ENCODE data around the gene RAB40B.

DNA sequence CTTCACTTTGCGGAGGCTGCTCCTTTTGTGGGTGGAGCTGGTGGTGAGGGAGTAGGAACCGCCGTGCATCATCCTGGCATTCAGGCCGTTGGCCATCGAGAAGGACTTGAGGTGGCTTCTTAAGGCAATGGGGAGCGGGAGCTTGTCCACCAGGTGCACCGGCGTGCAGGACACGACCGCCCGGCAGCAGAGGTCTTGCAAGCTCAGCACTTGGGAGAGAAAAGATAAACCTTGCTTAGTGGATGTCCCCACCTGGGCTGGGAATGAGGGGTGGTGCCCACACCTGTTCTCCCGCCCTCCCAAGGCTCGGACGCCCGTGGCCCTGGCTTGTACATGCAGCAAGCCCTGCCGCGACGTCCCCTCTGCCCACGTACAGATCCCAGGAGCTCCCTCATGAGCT lies 40.6 kb downstream of the RAB40B start:
- TF ChIP-seq, protein P1, sequence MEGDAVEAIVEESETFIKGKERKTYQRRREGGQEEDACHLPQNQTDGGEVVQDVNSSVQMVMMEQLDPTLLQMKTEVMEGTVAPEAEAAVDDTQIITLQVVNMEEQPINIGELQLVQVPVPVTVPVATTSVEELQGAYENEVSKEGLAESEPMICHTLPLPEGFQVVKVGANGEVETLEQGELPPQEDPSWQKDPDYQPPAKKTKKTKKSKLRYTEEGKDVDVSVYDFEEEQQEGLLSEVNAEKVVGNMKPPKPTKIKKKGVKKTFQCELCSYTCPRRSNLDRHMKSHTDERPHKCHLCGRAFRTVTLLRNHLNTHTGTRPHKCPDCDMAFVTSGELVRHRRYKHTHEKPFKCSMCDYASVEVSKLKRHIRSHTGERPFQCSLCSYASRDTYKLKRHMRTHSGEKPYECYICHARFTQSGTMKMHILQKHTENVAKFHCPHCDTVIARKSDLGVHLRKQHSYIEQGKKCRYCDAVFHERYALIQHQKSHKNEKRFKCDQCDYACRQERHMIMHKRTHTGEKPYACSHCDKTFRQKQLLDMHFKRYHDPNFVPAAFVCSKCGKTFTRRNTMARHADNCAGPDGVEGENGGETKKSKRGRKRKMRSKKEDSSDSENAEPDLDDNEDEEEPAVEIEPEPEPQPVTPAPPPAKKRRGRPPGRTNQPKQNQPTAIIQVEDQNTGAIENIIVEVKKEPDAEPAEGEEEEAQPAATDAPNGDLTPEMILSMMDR (IDR thresholded peaks at IDR 0.05), result no peak
- no peak for TF ChIP-seq POLR2A (IDR thresholded peaks at IDR 0.05)

All from uterus (tissue), 2 donors.